HEK293 (cell line): ENCODE measurements around the gene GNPTAB.

Experiments
- CTCF ChIA-PET: fragments of 350-600 bp; formaldehyde crosslinking; extraction: SDS; loops from one replicate; lab custom pipeline; 2021; ENCODE audit warnings: antibody characterized with exemption; lab: Yijun Ruan, JAX
- POLR2A ChIA-PET: fragments of 300-600 bp; formaldehyde crosslinking; extraction: SDS; loops from one replicate; lab custom pipeline; 2020; ENCODE audit warnings: antibody characterized with exemption, inconsistent platforms; lab: Yijun Ruan, JAX
- H3K27ac ChIP-seq: fragments of 200-500 bp; sonication (Bioruptor generic); 2 replicates; pipeline ENCODE4 v1.5.1; 2014; ENCODE audit warnings: low read depth, low read length, control low read depth, inconsistent platforms; ENCODE audit errors: extremely low read depth
- H3K36me3 ChIP-seq, 2 experiments: fragments of 200-500 bp in 1 of 2; sonication (Bioruptor generic) in 1 of 2; 1 replicate in 1 of 2; 2 replicates in 1 of 2; pipeline ENCODE4 v1.5.1; 2014 to 2017; ENCODE audit warnings: inconsistent platforms in 2 of 2, low read length in 2 of 2; ENCODE audit not compliant: control insufficient read depth in 2 of 2, insufficient read depth in 1 of 2
- H3K4me1 ChIP-seq: fragments of 200-500 bp; sonication (Bioruptor generic); 2 replicates; pipeline ENCODE4 v1.5.1; 2014; ENCODE audit warnings: mild to moderate bottlenecking, low read length, inconsistent platforms; ENCODE audit not compliant: control insufficient read depth, insufficient read depth
- H3K4me3 ChIP-seq: 2 replicates; pipeline ENCODE4 v1.5.1; 2011; ENCODE audit warnings: low read depth, mild to moderate bottlenecking, control low read depth, low read length, moderate library complexity
- H3K9me3 ChIP-seq: fragments of 200-500 bp; sonication (Bioruptor generic); 2 replicates; pipeline ENCODE4 v1.5.1; 2014; ENCODE audit warnings: low read depth, low read length, inconsistent platforms; ENCODE audit not compliant: control insufficient read depth, insufficient read depth
- BCL11A ChIP-seq: fragments of 450-650 bp; formaldehyde crosslinking; IDR thresholded peaks from 2 replicates; pipeline ENCODE4 v1.5.1; 2016; ENCODE audit warnings: low read depth, missing biosample characterization, missing genetic modification characterization
- FEZF1 ChIP-seq: fragments of 450-650 bp; formaldehyde crosslinking; IDR thresholded peaks from 2 replicates; pipeline ENCODE4 v1.5.1; 2016; ENCODE audit warnings: missing biosample characterization, missing genetic modification characterization
- GLIS2 ChIP-seq: fragments of 450-650 bp; formaldehyde crosslinking; IDR thresholded peaks from 2 replicates; pipeline ENCODE4 v1.5.1; 2016; ENCODE audit warnings: missing biosample characterization, missing genetic modification characterization
- KLF8 ChIP-seq: fragments of 450-650 bp; formaldehyde crosslinking; IDR thresholded peaks from 2 replicates; pipeline ENCODE4 v1.5.1; 2016; ENCODE audit warnings: missing biosample characterization, missing genetic modification characterization
- MZF1 ChIP-seq: fragments of 450-650 bp; formaldehyde crosslinking; IDR thresholded peaks from 2 replicates; pipeline ENCODE4 v1.5.1; 2017; ENCODE audit warnings: missing biosample characterization, missing genetic modification characterization, borderline replicate concordance
- OSR2 ChIP-seq: fragments of 450-650 bp; formaldehyde crosslinking; IDR thresholded peaks from 2 replicates; pipeline ENCODE4 v1.5.1; 2016; ENCODE audit warnings: missing biosample characterization, missing genetic modification characterization
- SCRT1 ChIP-seq: fragments of 450-650 bp; formaldehyde crosslinking; IDR thresholded peaks from 2 replicates; pipeline ENCODE4 v1.5.1; 2016; ENCODE audit warnings: missing biosample characterization, missing genetic modification characterization, borderline replicate concordance
- SCRT2 ChIP-seq: fragments of 450-650 bp; formaldehyde crosslinking; IDR thresholded peaks from 2 replicates; pipeline ENCODE4 v1.5.1; 2016; ENCODE audit warnings: missing biosample characterization, missing genetic modification characterization
- ZBTB20 ChIP-seq: fragments of 450-650 bp; formaldehyde crosslinking; IDR thresholded peaks from 2 replicates; pipeline ENCODE4 v1.5.1; 2016; ENCODE audit warnings: missing biosample characterization, missing genetic modification characterization
- ZEB2 ChIP-seq: fragments of 450-650 bp; formaldehyde crosslinking; IDR thresholded peaks from 2 replicates; pipeline ENCODE4 v1.5.1; 2016; ENCODE audit warnings: missing biosample characterization, missing genetic modification characterization
- ZFP69B ChIP-seq: fragments of 450-650 bp; formaldehyde crosslinking; IDR thresholded peaks from 2 replicates; pipeline ENCODE4 v1.5.1; 2016; ENCODE audit warnings: missing biosample characterization, missing genetic modification characterization
- ZNF10 ChIP-seq: fragments of 450-650 bp; formaldehyde crosslinking; IDR thresholded peaks from 2 replicates; pipeline ENCODE4 v1.5.1; 2017; ENCODE audit warnings: missing biosample characterization, missing genetic modification characterization
- ZNF121 ChIP-seq: fragments of 450-650 bp; formaldehyde crosslinking; IDR thresholded peaks from 2 replicates; pipeline ENCODE4 v1.5.1; 2016; ENCODE audit warnings: missing biosample characterization, missing genetic modification characterization
- ZNF174 ChIP-seq: fragments of 450-650 bp; formaldehyde crosslinking; IDR thresholded peaks from 2 replicates; pipeline ENCODE4 v1.5.0; 2017; ENCODE audit warnings: missing biosample characterization, mild to moderate bottlenecking, missing genetic modification characterization
- ZNF292 ChIP-seq: fragments of 450-650 bp; formaldehyde crosslinking; IDR thresholded peaks from 2 replicates; pipeline ENCODE4 v1.5.1; 2016; ENCODE audit warnings: low read depth, missing biosample characterization, missing genetic modification characterization, borderline replicate concordance
- ZNF335 ChIP-seq: fragments of 450-650 bp; formaldehyde crosslinking; conservative IDR thresholded peaks from 2 replicates; pipeline ENCODE4 v1.5.1; 2016; ENCODE audit warnings: missing biosample characterization, missing genetic modification characterization
- ZNF37A ChIP-seq: fragments of 450-650 bp; IDR thresholded peaks from 2 replicates; pipeline ENCODE4 v1.5.1; 2018; ENCODE audit warnings: missing biosample characterization, missing genetic modification characterization
- ZNF423 ChIP-seq: fragments of 450-650 bp; formaldehyde crosslinking; IDR thresholded peaks from 2 replicates; pipeline ENCODE4 v1.5.1; 2016; ENCODE audit warnings: missing biosample characterization, missing genetic modification characterization
- ZNF544 ChIP-seq: fragments of 450-650 bp; formaldehyde crosslinking; IDR thresholded peaks from 2 replicates; pipeline ENCODE4 v1.5.0; 2017; ENCODE audit warnings: missing biosample characterization, missing genetic modification characterization
- ZNF621 ChIP-seq: fragments of 450-650 bp; formaldehyde crosslinking; IDR thresholded peaks from 2 replicates; pipeline ENCODE4 v1.5.1; 2017; ENCODE audit warnings: missing biosample characterization, missing genetic modification characterization
- ZNF658 ChIP-seq: fragments of 450-650 bp; formaldehyde crosslinking; IDR thresholded peaks from 2 replicates; pipeline ENCODE4; 2016; ENCODE audit warnings: missing biosample characterization, missing genetic modification characterization
- ZNF792 ChIP-seq: fragments of 450-650 bp; formaldehyde crosslinking; IDR thresholded peaks from 2 replicates; pipeline ENCODE4 v1.5.1; 2016; ENCODE audit warnings: missing biosample characterization, missing genetic modification characterization
- ZNF837 ChIP-seq: fragments of 450-650 bp; formaldehyde crosslinking; IDR thresholded peaks from 2 replicates; pipeline ENCODE4 v1.5.1; 2016; ENCODE audit warnings: missing biosample characterization, missing genetic modification characterization
- TF ChIP-seq, protein P1 (sequence below): fragments of 450-650 bp; formaldehyde crosslinking; IDR thresholded peaks from 2 replicates; pipeline ENCODE4 v1.5.1; 2016; ENCODE audit warnings: missing biosample characterization, missing genetic modification characterization
- TF ChIP-seq, protein P2 (sequence below): fragments of 450-650 bp; formaldehyde crosslinking; IDR thresholded peaks from 2 replicates; pipeline ENCODE4 v1.5.1; 2017; ENCODE audit warnings: missing biosample characterization, missing genetic modification characterization
- TF ChIP-seq, protein P3 (sequence below): fragments of 450-650 bp; formaldehyde crosslinking; IDR thresholded peaks from 2 replicates; pipeline ENCODE4 v1.5.1; 2016; ENCODE audit warnings: missing biosample characterization, missing genetic modification characterization
- TF ChIP-seq, protein P4 (sequence below): fragments of 450-650 bp; formaldehyde crosslinking; IDR thresholded peaks from 2 replicates; pipeline ENCODE4; 2016; ENCODE audit warnings: missing biosample characterization, missing genetic modification characterization

Gene GNPTAB

DNA sequence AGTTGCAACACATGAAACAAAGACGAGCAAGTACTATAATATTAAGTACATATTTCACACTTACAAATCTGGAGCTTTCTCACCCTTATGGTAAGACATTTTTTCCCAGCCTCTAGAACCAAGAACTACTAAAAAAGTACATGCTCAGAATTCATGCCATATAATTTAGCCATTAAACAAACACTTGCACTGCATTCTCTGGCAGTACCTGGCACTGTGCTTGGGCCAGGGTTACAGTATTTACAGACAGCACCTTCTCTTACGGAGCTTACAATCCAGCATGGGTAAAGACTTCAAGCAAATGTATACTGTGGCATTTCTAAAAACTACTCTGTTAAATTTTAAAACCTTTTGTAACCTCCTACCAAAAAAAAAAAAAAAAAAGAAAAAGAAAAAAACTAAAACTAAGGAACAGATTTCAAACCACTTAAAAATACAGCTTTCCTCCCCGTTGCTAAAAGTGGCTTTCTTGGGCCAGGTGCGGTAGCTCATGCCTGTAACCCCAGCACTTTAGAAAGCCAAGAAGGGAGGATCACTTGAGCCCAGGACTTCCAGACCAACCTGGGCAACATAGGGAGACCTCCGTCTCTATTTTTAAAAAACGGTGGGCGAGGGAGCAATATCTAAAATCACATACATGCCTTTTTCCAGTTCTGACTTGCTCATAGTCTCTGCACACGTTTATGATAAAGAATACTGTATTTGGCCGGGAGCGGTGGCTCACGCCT is 956 bp downstream of the GNPTAB start:
- 0 out of 2 replicates have a peak, but pooled peaks have one; percentile 9 for TF ChIP-seq ZNF121 (tag by site-specific recombination)
- no peak for TF ChIP-seq ZNF174 (tag by site-specific recombination)
- TF ChIP-seq ZBTB20: peak; percentile 90
- peak; percentile 62; the same call in 1 of the 2 replicates for TF ChIP-seq ZNF335 (tag by site-specific recombination)
- TF ChIP-seq MZF1 (tag by site-specific recombination): 0 out of 2 replicates have a peak, but pooled peaks have one; percentile 12
- TF ChIP-seq OSR2 (tag by site-specific recombination): no peak
- TF ChIP-seq, protein P1, sequence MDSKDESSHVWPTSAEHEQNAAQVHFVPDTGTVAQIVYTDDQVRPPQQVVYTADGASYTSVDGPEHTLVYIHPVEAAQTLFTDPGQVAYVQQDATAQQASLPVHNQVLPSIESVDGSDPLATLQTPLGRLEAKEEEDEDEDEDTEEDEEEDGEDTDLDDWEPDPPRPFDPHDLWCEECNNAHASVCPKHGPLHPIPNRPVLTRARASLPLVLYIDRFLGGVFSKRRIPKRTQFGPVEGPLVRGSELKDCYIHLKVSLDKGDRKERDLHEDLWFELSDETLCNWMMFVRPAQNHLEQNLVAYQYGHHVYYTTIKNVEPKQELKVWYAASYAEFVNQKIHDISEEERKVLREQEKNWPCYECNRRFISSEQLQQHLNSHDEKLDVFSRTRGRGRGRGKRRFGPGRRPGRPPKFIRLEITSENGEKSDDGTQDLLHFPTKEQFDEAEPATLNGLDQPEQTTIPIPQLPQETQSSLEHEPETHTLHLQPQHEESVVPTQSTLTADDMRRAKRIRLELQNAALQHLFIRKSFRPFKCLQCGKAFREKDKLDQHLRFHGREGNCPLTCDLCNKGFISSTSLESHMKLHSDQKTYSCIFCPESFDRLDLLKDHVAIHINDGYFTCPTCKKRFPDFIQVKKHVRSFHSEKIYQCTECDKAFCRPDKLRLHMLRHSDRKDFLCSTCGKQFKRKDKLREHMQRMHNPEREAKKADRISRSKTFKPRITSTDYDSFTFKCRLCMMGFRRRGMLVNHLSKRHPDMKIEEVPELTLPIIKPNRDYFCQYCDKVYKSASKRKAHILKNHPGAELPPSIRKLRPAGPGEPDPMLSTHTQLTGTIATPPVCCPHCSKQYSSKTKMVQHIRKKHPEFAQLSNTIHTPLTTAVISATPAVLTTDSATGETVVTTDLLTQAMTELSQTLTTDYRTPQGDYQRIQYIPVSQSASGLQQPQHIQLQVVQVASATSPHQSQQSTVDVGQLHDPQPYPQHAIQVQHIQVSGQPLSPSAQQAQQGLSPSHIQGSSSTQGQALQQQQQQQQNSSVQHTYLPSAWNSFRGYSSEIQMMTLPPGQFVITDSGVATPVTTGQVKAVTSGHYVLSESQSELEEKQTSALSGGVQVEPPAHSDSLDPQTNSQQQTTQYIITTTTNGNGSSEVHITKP: peak; percentile 75
- TF ChIP-seq ZNF292 (tag by site-specific recombination): no peak
- TF ChIP-seq, all 188 proteins: peak for 5
- POLR2A ChIA-PET: interaction anchor here (0.9 to 1.3 kb wide), 3 partner anchors 14 to 45 kb away, joined by 3 to 4 read pairs (median 4); no protein-coding TSS in a partner anchor
- peak overlapping the region; percentile 86 for H3K27ac ChIP-seq
- H3K36me3 ChIP-seq: no peaks in the 10 kb centered on the region
- H3K4me3 ChIP-seq: peak overlapping the region; percentile 87
- no peaks in the 10 kb centered on the region for H3K9me3 ChIP-seq
- no peaks in the 10 kb centered on the region for H3K4me1 ChIP-seq
- CTCF ChIA-PET: interaction anchor here (0.5 to 5.2 kb wide), 27 partner anchors 8 to 481 kb away, joined by 3 to 44 read pairs (median 4); no protein-coding TSS in a partner anchor

DNA sequence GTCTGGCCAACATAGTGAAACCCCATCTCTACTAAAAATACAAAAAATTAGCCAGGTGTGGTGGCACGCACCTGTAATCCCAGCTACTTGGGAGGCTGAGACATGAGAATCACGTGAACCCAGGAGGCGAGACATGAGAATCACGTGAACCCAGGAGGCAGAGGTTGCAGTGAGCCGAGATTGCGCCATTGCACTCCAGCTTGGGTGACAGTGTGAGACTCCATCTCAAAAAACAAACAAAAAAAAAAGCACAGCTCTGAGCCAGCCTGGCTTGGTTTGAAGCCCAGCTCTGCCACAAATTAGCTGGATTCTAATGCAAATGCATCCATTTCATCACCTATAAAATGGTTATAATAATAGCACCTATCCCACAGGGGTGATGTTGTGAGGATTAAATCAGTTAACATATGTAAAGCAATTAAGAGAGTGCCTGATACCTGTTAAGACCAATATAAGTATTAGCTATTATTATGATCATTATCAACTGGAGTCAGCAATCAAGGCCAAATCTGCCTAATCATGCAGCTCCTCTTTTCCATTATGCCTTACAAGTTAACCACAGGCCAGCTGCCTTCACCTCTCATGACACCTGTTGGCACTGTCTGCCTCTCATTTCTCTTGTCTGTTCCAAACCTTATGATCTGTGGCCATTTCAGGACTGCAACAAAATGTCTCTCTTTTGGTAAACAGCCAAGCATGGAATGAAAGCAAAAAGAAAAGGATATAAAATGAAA is 2.1 kb downstream of the GNPTAB start:
- no peak overlapping the region for H3K4me3 ChIP-seq
- H3K27ac ChIP-seq: no peak overlapping the region
- no peaks in the 10 kb centered on the region for H3K9me3 ChIP-seq
- POLR2A ChIA-PET: no interaction called here
- no peaks in the 10 kb centered on the region for H3K4me1 ChIP-seq
- no peaks in the 10 kb centered on the region for H3K36me3 ChIP-seq
- CTCF ChIA-PET: interaction anchor here (0.6 to 5.2 kb wide), 5 partner anchors 11 to 70 kb away, joined by 3 to 44 read pairs (median 4); no protein-coding TSS in a partner anchor
- TF ChIP-seq ZNF10 (tag by site-specific recombination): no peak
- TF ChIP-seq ZNF423: no peak
- TF ChIP-seq ZNF792 (tag by site-specific recombination): no peak
- TF ChIP-seq GLIS2: no peak
- no peak for TF ChIP-seq ZNF37A (tag by site-specific recombination)
- TF ChIP-seq ZFP69B (tag by site-specific recombination): no peak
- TF ChIP-seq, protein P2, sequence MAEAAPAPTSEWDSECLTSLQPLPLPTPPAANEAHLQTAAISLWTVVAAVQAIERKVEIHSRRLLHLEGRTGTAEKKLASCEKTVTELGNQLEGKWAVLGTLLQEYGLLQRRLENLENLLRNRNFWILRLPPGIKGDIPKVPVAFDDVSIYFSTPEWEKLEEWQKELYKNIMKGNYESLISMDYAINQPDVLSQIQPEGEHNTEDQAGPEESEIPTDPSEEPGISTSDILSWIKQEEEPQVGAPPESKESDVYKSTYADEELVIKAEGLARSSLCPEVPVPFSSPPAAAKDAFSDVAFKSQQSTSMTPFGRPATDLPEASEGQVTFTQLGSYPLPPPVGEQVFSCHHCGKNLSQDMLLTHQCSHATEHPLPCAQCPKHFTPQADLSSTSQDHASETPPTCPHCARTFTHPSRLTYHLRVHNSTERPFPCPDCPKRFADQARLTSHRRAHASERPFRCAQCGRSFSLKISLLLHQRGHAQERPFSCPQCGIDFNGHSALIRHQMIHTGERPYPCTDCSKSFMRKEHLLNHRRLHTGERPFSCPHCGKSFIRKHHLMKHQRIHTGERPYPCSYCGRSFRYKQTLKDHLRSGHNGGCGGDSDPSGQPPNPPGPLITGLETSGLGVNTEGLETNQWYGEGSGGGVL (tag by site-specific recombination): no peak
- TF ChIP-seq, protein P3, sequence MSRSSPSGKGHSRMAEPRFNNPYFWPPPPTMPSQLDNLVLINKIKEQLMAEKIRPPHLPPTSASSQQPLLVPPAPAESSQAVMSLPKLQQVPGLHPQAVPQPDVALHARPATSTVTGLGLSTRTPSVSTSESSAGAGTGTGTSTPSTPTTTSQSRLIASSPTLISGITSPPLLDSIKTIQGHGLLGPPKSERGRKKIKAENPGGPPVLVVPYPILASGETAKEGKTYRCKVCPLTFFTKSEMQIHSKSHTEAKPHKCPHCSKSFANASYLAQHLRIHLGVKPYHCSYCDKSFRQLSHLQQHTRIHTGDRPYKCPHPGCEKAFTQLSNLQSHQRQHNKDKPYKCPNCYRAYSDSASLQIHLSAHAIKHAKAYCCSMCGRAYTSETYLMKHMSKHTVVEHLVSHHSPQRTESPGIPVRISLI (tag by site-specific recombination): no peak
- no peak for TF ChIP-seq ZNF544 (tag by site-specific recombination)
- 0 out of 2 replicates have a peak, but pooled peaks have one; percentile 13 for TF ChIP-seq ZNF121 (tag by site-specific recombination)
- TF ChIP-seq ZEB2 (tag by site-specific recombination): no peak
- TF ChIP-seq, protein P4, sequence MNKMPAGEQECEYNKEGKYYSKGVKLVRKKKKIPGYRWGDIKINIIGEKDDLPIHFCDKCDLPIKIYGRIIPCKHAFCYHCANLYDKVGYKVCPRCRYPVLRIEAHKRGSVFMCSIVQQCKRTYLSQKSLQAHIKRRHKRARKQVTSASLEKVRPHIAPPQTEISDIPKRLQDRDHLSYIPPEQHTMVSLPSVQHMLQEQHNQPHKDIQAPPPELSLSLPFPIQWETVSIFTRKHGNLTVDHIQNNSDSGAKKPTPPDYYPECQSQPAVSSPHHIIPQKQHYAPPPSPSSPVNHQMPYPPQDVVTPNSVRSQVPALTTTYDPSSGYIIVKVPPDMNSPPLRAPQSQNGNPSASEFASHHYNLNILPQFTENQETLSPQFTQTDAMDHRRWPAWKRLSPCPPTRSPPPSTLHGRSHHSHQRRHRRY (tag by site-specific recombination): no peak
- no peak for TF ChIP-seq ZNF658 (tag by site-specific recombination)
- no peak for TF ChIP-seq ZNF621 (tag by site-specific recombination)
- TF ChIP-seq BCL11A (tag by site-specific recombination): no peak
- TF ChIP-seq SCRT1 (tag by site-specific recombination): peak; percentile 77; the same call in 1 of the 2 replicates
- TF ChIP-seq SCRT2 (tag by site-specific recombination): peak; percentile 91
- TF ChIP-seq FEZF1 (tag by site-specific recombination): no peak
- TF ChIP-seq KLF8 (tag by site-specific recombination): no peak
- TF ChIP-seq ZNF837 (tag by site-specific recombination): no peak
